ENCODE measurements around the gene RAB44. TPM values are rescaled to one million over a fixed set of nuclear protein-coding genes. Genes with fewer than 3 reads are reported as not detected.

RAB44 gene
- total RNA-seq, 1 experiment from 2014 or later: not detected

GRCh38 chr6:36720251-36721141 lies 22.9 kb downstream of the RAB44 start:
- no peak for DNase-seq
- no peak overlapping the region for H2AK5ac ChIP-seq (ENCODE audit: insufficient read length, low read length)
- H3K9ac ChIP-seq (ENCODE audit: extremely low read depth, insufficient read length, low read length): no peak overlapping the region
- H3K4me2 ChIP-seq (ENCODE audit: insufficient read depth, insufficient read length, low read length): no peak overlapping the region
- H4K20me1 ChIP-seq (ENCODE audit: control insufficient read depth, insufficient read depth, insufficient read length): no peaks in the 10 kb centered on the region
- no peaks in the 10 kb centered on the region; a peak in 1 of 7 replicates for H3K36me3 Mint-ChIP-seq (ENCODE audit: insufficient read depth in 1 of 3, low read depth in 3 of 3)
- no peak overlapping the region for H4K5ac ChIP-seq (ENCODE audit: insufficient read length, low read depth, low read length)
- no peak for TF ChIP-seq CTCF (conservative IDR thresholded peaks at IDR 0.05)
- no peak overlapping the region for H2BK120ac ChIP-seq (ENCODE audit: low read depth, low read length, poor library complexity, severe bottlenecking)
- no peaks in the 10 kb centered on the region for H3K9me3 Mint-ChIP-seq
- H3K4me1 ChIP-seq (ENCODE audit: insufficient read depth, low read length): no peaks in the 10 kb centered on the region
- H3K23me2 ChIP-seq (ENCODE audit: insufficient read length, low read depth, low read length, poor library complexity, severe bottlenecking): no peaks in the 10 kb centered on the region
- no peaks in the 10 kb centered on the region for H3K27me3 ChIP-seq (ENCODE audit: insufficient read depth, low read length)
- H2BK20ac ChIP-seq (ENCODE audit: low read depth, low read length, poor library complexity, severe bottlenecking): no peak overlapping the region
- H3K79me2 ChIP-seq (ENCODE audit: insufficient read depth, low read length): no peaks in the 10 kb centered on the region
- no peak overlapping the region for H3K4ac ChIP-seq (ENCODE audit: low read depth, low read length)
- no peak overlapping the region for H3K27ac Mint-ChIP-seq
- H2BK12ac ChIP-seq (ENCODE audit: insufficient read length, low read depth, low read length): no peak overlapping the region
- no peak overlapping the region for H3K23ac ChIP-seq (ENCODE audit: insufficient read length, low read depth, low read length)
- H3K4me1 Mint-ChIP-seq: peaks cover 5% of the 10 kb centered on the region in 2 experiments; a peak in 1 of 4 replicates
- H3K9me3 ChIP-seq (ENCODE audit: control insufficient read depth, low read depth, low read length): no peaks in the 10 kb centered on the region
- H3K18ac ChIP-seq (ENCODE audit: insufficient read length, low read depth, low read length): no peak overlapping the region
- H3K56ac ChIP-seq (ENCODE audit: insufficient read length, low read depth, low read length): no peak overlapping the region
- H3K14ac ChIP-seq (ENCODE audit: insufficient read depth, low read length): no peak overlapping the region; the same call in 1 of the 2 replicates
- H4K8ac ChIP-seq (replicated peaks; ENCODE audit: insufficient read length, low read depth, low read length): no peak overlapping the region
- H3K4me3 Mint-ChIP-seq: no peak overlapping the region
- H2BK5ac ChIP-seq (ENCODE audit: insufficient read length, low read length): no peak overlapping the region
- H2BK15ac ChIP-seq (ENCODE audit: low read depth, low read length): no peak overlapping the region
- WGBS (ENCODE audit: extremely low coverage, insufficient read length, low lambda C conversion rate): no CpG with 5 or more reads among the region's 11 CpGs
- no peak overlapping the region for H2AFZ ChIP-seq (ENCODE audit: low read length)
- H4K91ac ChIP-seq (ENCODE audit: insufficient read length, low read depth, low read length): no peak overlapping the region
- H3K79me1 ChIP-seq (ENCODE audit: insufficient read depth, low read depth, low read length, poor library complexity, severe bottlenecking): no peaks in the 10 kb centered on the region
- no peaks in the 10 kb centered on the region; the same call in 1 of the 2 replicates for H3K27me3 Mint-ChIP-seq (ENCODE audit: low read depth)
- H3T11ph ChIP-seq (ENCODE audit: low read length): no peak overlapping the region
- no peak overlapping the region for H3K27ac ChIP-seq (ENCODE audit: insufficient read length, low read depth, low read length)
